ENCODE data around the gene GPR143. TPM values are rescaled to one million over a fixed set of nuclear protein-coding genes. Genes with fewer than 3 reads are reported as not detected.
"Not testable (repeated sequence)": the region's sequence is repeated elsewhere in the genome, so short reads cannot be mapped to it uniquely, and the experiment has no call there.

GPR143 gene
- total RNA-seq, 6 experiments from 2014 or later: not detected

- no peak overlapping the region for H3K4me3 Mint-ChIP-seq
- no peak for DNase-seq
- no peak for TF ChIP-seq CTCF (IDR thresholded peaks at IDR 0.05)
- H3K36me3 Mint-ChIP-seq (ENCODE audit: low read depth): no peaks in the 10 kb centered on the region
- H3K4me1 Mint-ChIP-seq (ENCODE audit: low read depth): no peaks in the 10 kb centered on the region
- peaks cover 6% of the 10 kb centered on the region for H3K27me3 Mint-ChIP-seq (ENCODE audit: insufficient read depth)
- H3K9me3 Mint-ChIP-seq: no peaks in the 10 kb centered on the region
- no peak overlapping the region for H3K27ac Mint-ChIP-seq
Observed at GRCh38 chrX:9781941-9782340, 16.3 kb upstream of the GPR143 start.

- Mint-ChIP-seq H3K27me3 (ENCODE audit: insufficient read depth) (peaks cover 8% of the 10 kb centered on the region), H3K4me3 (no peak overlapping the region), H3K36me3 (ENCODE audit: low read depth) (no peaks in the 10 kb centered on the region), H3K9me3 (no peaks in the 10 kb centered on the region), H3K4me1 (ENCODE audit: low read depth) (no peaks in the 10 kb centered on the region), H3K27ac (no peak overlapping the region)
- no peak for TF ChIP-seq CTCF (IDR thresholded peaks at IDR 0.05)
- no peak for DNase-seq
Observed at GRCh38 chrX:9775930-9776329, 10.3 kb upstream of the GPR143 start.

GRCh38 chrX:9772943-9773342 lies 7.3 kb upstream of the GPR143 start:
- Mint-ChIP-seq H3K36me3 (ENCODE audit: low read depth) (no peaks in the 10 kb centered on the region), H3K27ac (no peak overlapping the region), H3K9me3 (no peaks in the 10 kb centered on the region), H3K4me3 (no peak overlapping the region), H3K27me3 (ENCODE audit: insufficient read depth) (peaks cover 10% of the 10 kb centered on the region), H3K4me1 (ENCODE audit: low read depth) (no peaks in the 10 kb centered on the region)
- no peak for TF ChIP-seq CTCF (IDR thresholded peaks at IDR 0.05)
- DNase-seq: no peak

GRCh38 chrX:9770319-9770718 lies 4.7 kb upstream of the GPR143 start:
- H3K9me3 Mint-ChIP-seq: no peaks in the 10 kb centered on the region
- no peak for DNase-seq
- TF ChIP-seq CTCF (IDR thresholded peaks at IDR 0.05): no peak
- no peak overlapping the region for H3K4me3 Mint-ChIP-seq
- no peaks in the 10 kb centered on the region for H3K36me3 Mint-ChIP-seq (ENCODE audit: low read depth)
- peaks cover 10% of the 10 kb centered on the region for H3K27me3 Mint-ChIP-seq (ENCODE audit: insufficient read depth)
- no peak overlapping the region for H3K27ac Mint-ChIP-seq
- no peaks in the 10 kb centered on the region for H3K4me1 Mint-ChIP-seq (ENCODE audit: low read depth)

- H3K27ac Mint-ChIP-seq; H3K4me1 Mint-ChIP-seq (ENCODE audit: low read depth); H3K27me3 Mint-ChIP-seq (ENCODE audit: insufficient read depth); DNase-seq; H3K4me3 Mint-ChIP-seq; H3K9me3 Mint-ChIP-seq; H3K36me3 Mint-ChIP-seq (ENCODE audit: low read depth): not testable (repeated sequence)
Observed at GRCh38 chrX:9768321-9768839, 2.7 kb upstream of the GPR143 start.

- no peak for DNase-seq
- Mint-ChIP-seq H3K27me3 (ENCODE audit: insufficient read depth) (peaks cover 6% of the 10 kb centered on the region), H3K27ac (no peak overlapping the region), H3K4me1 (ENCODE audit: low read depth) (no peaks in the 10 kb centered on the region), H3K4me3 (no peak overlapping the region), H3K36me3 (ENCODE audit: low read depth) (no peaks in the 10 kb centered on the region), H3K9me3 (no peaks in the 10 kb centered on the region)
- TF ChIP-seq CTCF (IDR thresholded peaks at IDR 0.05): no peak
Observed at GRCh38 chrX:9767375-9767774, 1.7 kb upstream of the GPR143 start.

All from HFFc6 (cell line).